MV-4-11 (cell line): ENCODE measurements around the gene GAK.

Source experiments
- DNase-seq: peaks from one replicate; lab custom pipeline; 2025; lab: John Stamatoyannopoulos, UW

The GAK gene

GRCh38 chr4:870951-871350, 61.2 kb downstream of the GAK start:
- no peak for DNase-seq

GRCh38 chr4:869776-870175, 62.3 kb downstream of the GAK start:
- no peak for DNase-seq

- DNase-seq, result no peak
Observed at GRCh38 chr4:868421-868820, 63.7 kb downstream of the GAK start.

GRCh38 chr4:867526-868250, 64.4 kb downstream of the GAK start:
- no peak for DNase-seq

- no peak for DNase-seq
Observed at GRCh38 chr4:866761-867390, 65.2 kb downstream of the GAK start.

GRCh38 chr4:866068-866760, 65.9 kb downstream of the GAK start:
- DNase-seq, result no peak

GRCh38 chr4:865572-865971, 66.5 kb downstream of the GAK start:
- DNase-seq, result no peak

- no peak for DNase-seq
Observed at GRCh38 chr4:865121-865465, 67.0 kb downstream of the GAK start.

- DNase-seq, result no peak
Observed at GRCh38 chr4:864456-865120, 67.5 kb downstream of the GAK start.

- no peak for DNase-seq
Observed at GRCh38 chr4:860561-860960, 71.6 kb downstream of the GAK start.

GRCh38 chr4:859496-859895, 72.6 kb downstream of the GAK start:
- no peak for DNase-seq

- no peak for DNase-seq
Observed at GRCh38 chr4:858831-859451, 73.2 kb downstream of the GAK start.

- no peak for DNase-seq
Observed at GRCh38 chr4:858041-858481, 74.1 kb downstream of the GAK start.

- no peak for DNase-seq
Observed at GRCh38 chr4:857461-857860, 74.7 kb downstream of the GAK start.

GRCh38 chr4:856225-856901, 75.8 kb downstream of the GAK start:
- no peak for DNase-seq

GRCh38 chr4:855880-856224, 76.3 kb downstream of the GAK start:
- DNase-seq, result no peak

- no peak for DNase-seq
Observed at GRCh38 chr4:854356-854755, 77.8 kb downstream of the GAK start.

GRCh38 chr4:853416-853781, 78.7 kb downstream of the GAK start:
- DNase-seq, result no peak

GRCh38 chr4:851701-852430, 80.2 kb downstream of the GAK start:
- no peak for DNase-seq

- no peak for DNase-seq
Observed at GRCh38 chr4:850323-850945, 81.7 kb downstream of the GAK start.
